PFSK-1 (cell line): Measurements from ENCODE around the gene APOL4.

Experiments
- FOXP2 ChIP-seq: optimal IDR thresholded peaks from 2 replicates; pipeline ENCODE3; 2011; ENCODE audit warnings: borderline replicate concordance, control low read depth, inconsistent platforms; ENCODE audit not compliant: insufficient read depth; ENCODE audit errors: extremely low read length, extremely low read depth
- POLR2AphosphoS5 ChIP-seq: IDR thresholded peaks from 2 replicates; pipeline ENCODE4 v1.6.1; 2012; ENCODE audit warnings: low read depth, mild to moderate bottlenecking, control low read depth, low read length, moderate library complexity
- REST ChIP-seq, 2 experiments: IDR thresholded peaks; 2 replicates each; pipeline versions ENCODE4 v1.6.1 to v1.8.0; 2011 to 2012; ENCODE audit warnings: low read depth in 2 of 2, low read length in 2 of 2, control low read depth in 1 of 2, inconsistent platforms in 1 of 2, mild to moderate bottlenecking in 1 of 2, moderate library complexity in 1 of 2; ENCODE audit not compliant: insufficient read depth in 1 of 2
- SIN3A ChIP-seq: IDR thresholded peaks from 2 replicates; pipeline ENCODE4 v1.6.1; 2012; ENCODE audit warnings: mild to moderate bottlenecking, low read length, moderate library complexity, borderline replicate concordance; ENCODE audit not compliant: insufficient read depth
- TAF1 ChIP-seq: IDR thresholded peaks from 2 replicates; pipeline ENCODE4 v1.6.1; 2012; ENCODE audit warnings: low read length, control low read depth, borderline replicate concordance; ENCODE audit not compliant: insufficient read depth

Gene APOL4

GRCh38 chr22:36171941-36172340 is 29.7 kb downstream of the APOL4 start:
- TF ChIP-seq TAF1: no peak
- no peak for TF ChIP-seq REST (IDR thresholded peaks at IDR 0.05; ENCODE audit: insufficient read depth in 1 of 2, low read depth in 2 of 2, low read length in 2 of 2)

- TF ChIP-seq FOXP2: no peak
- TF ChIP-seq POLR2AphosphoS5: no peak
- TF ChIP-seq REST (IDR thresholded peaks at IDR 0.05; ENCODE audit: insufficient read depth in 1 of 2, low read depth in 2 of 2, low read length in 2 of 2): no peak
- no peak for TF ChIP-seq SIN3A
- no peak for TF ChIP-seq TAF1
Observed at GRCh38 chr22:36166518-36167220, 34.9 kb downstream of the APOL4 start.

GRCh38 chr22:36166086-36166485 is 35.5 kb downstream of the APOL4 start:
- no peak for TF ChIP-seq POLR2AphosphoS5
- no peak for TF ChIP-seq REST (IDR thresholded peaks at IDR 0.05; ENCODE audit: insufficient read depth in 1 of 2, low read depth in 2 of 2, low read length in 2 of 2)
- no peak for TF ChIP-seq SIN3A
- no peak for TF ChIP-seq TAF1
- no peak for TF ChIP-seq FOXP2

- TF ChIP-seq POLR2AphosphoS5: no peak
- TF ChIP-seq SIN3A: no peak
- TF ChIP-seq TAF1: no peak
- no peak for TF ChIP-seq REST (IDR thresholded peaks at IDR 0.05; ENCODE audit: insufficient read depth in 1 of 2, low read depth in 2 of 2, low read length in 2 of 2)
- TF ChIP-seq FOXP2: no peak
Observed at GRCh38 chr22:36165141-36165540, 36.5 kb downstream of the APOL4 start.

GRCh38 chr22:36164621-36165020 is 37.0 kb downstream of the APOL4 start:
- TF ChIP-seq SIN3A: no peak
- no peak for TF ChIP-seq POLR2AphosphoS5
